K562 (cell line): ENCODE results near the gene CTRL. TPM values are rescaled to one million over a fixed set of nuclear protein-coding genes. Genes with fewer than 3 reads are reported as not detected.

ENCODE experiments used
- ATAC-seq: fragments of 200-7000 bp; cut with Tn5 transposase; 3 replicates; pipeline ENCODE4 v1.9.1; 2020; ENCODE audit warnings: moderate library complexity
- BruUV-seq: library from RNA; stranded (reverse); fragments of 400-500 nt; replicated peaks from 2 replicates; lab custom pipeline; 2021; lab: Mats Ljungman, UMichigan
- CTCF ChIA-PET: fragments of 300-600 bp; formaldehyde crosslinking; extraction: SDS; loops from one replicate; lab custom pipeline; 2021; ENCODE audit warnings: low intra/inter-chr PET ratio; lab: Yijun Ruan, JAX
- POLR2A ChIA-PET: fragments of 300-600, 350-650 bp; sonication (Branson Sonifier 250); formaldehyde crosslinking; extraction: SDS; loops from one replicate; lab custom pipeline; 2021; ENCODE audit warnings: antibody characterized with exemption, inconsistent platforms; lab: Yijun Ruan, JAX
- DNase-seq, 4 experiments: peaks; one replicate each; pipeline versions ENCODE4 v3.0.0 to v3.0.0-alpha.2; 2011 to 2018; ENCODE audit warnings: low spot score in 3 of 4, mixed read lengths in 3 of 4; ENCODE audit errors: extremely low read depth in 1 of 4
- FAIRE-seq: peaks from 2 replicates; lab custom pipeline; 2011; peaks lifted over from hg19 to GRCh38; lab: Jason Lieb, UNC
- H2AFZ ChIP-seq: 2 replicates; pipeline ENCODE4 v1.6.0; 2011; ENCODE audit warnings: low read depth, low read length, control low read depth, inconsistent platforms
- H3K27ac ChIP-seq: fragments of 200-600 bp; 3 replicates; pipeline ENCODE4 v1.8.0; 2011; ENCODE audit warnings: low read depth, mild to moderate bottlenecking, control low read depth, inconsistent platforms, low read length, moderate library complexity, mixed read lengths; ENCODE audit errors: extremely low read depth
- H3K27me3 ChIP-seq, 2 experiments: fragments of 300-600 bp in 1 of 2; 2 replicates in 1 of 2; 3 replicates in 1 of 2; pipeline versions ENCODE4 v1.6.0 to v1.8.0; 2011; ENCODE audit warnings: inconsistent platforms in 2 of 2, low read length in 2 of 2, mild to moderate bottlenecking in 1 of 2, mixed read lengths in 1 of 2, moderate library complexity in 1 of 2; ENCODE audit not compliant: control insufficient read depth in 2 of 2, insufficient read depth in 2 of 2
- H3K36me3 ChIP-seq: fragments of 300-600 bp; 3 replicates; pipeline ENCODE4 v1.8.0; 2011; ENCODE audit warnings: mild to moderate bottlenecking, low read length, inconsistent platforms; ENCODE audit not compliant: control insufficient read depth, insufficient read depth
- H3K4me1 ChIP-seq, 2 experiments: fragments of 200-600 bp in 1 of 2; replicated peaks in 1 of 2; 2 replicates in 1 of 2; 3 replicates in 1 of 2; pipeline versions ENCODE4 v1.5.1 to v1.8.0; 2011; ENCODE audit warnings: inconsistent platforms in 2 of 2, low read length in 2 of 2, mild to moderate bottlenecking in 1 of 2, mixed read lengths in 1 of 2, moderate library complexity in 1 of 2; ENCODE audit not compliant: control insufficient read depth in 2 of 2, insufficient read depth in 2 of 2
- H3K4me2 ChIP-seq: 2 replicates; pipeline ENCODE4 v1.6.1; 2011; ENCODE audit warnings: low read length, control low read depth, inconsistent platforms, mixed read lengths; ENCODE audit not compliant: insufficient read depth
- H3K4me3 ChIP-seq: fragments of 200-600 bp; sonication (generic), shearing (Covaris generic); 2 replicates; pipeline ENCODE4 v1.5.1; 2016; ENCODE audit warnings: control low read depth, inconsistent platforms
- H3K79me2 ChIP-seq: fragments of 200-600 bp; 3 replicates; pipeline ENCODE4 v1.8.0; 2011; ENCODE audit warnings: low read length, inconsistent platforms; ENCODE audit not compliant: control insufficient read depth, insufficient read depth
- H3K9ac ChIP-seq, 2 experiments: 2 replicates each; pipeline versions ENCODE4 v1.6.0 to v1.6.1; 2011; ENCODE audit warnings: low read depth in 2 of 2, low read length in 2 of 2, control low read depth in 1 of 2, inconsistent platforms in 1 of 2, mild to moderate bottlenecking in 1 of 2, mixed read lengths in 1 of 2; ENCODE audit not compliant: insufficient read depth in 1 of 2
- H3K9me1 ChIP-seq: one replicate; pipeline ENCODE4 v1.6.0; 2011; ENCODE audit warnings: inconsistent platforms, mild to moderate bottlenecking, low read length, moderate library complexity; ENCODE audit not compliant: control insufficient read depth, insufficient read depth
- H3K9me3 ChIP-seq: replicated peaks from 2 replicates; pipeline ENCODE4 v1.5.1; 2011; ENCODE audit warnings: low read depth, low read length, inconsistent platforms; ENCODE audit not compliant: control insufficient read depth, insufficient read depth
- H4K20me1 ChIP-seq: replicated peaks from 2 replicates; pipeline ENCODE4 v1.6.1; 2011; ENCODE audit warnings: low read length, inconsistent platforms, mixed read lengths; ENCODE audit not compliant: control insufficient read depth, insufficient read depth
- TAF1 ChIP-seq: IDR thresholded peaks from 2 replicates; pipeline ENCODE4 v1.6.1; 2011; ENCODE audit warnings: mild to moderate bottlenecking, low read length, moderate library complexity; ENCODE audit not compliant: insufficient read depth, control insufficient read depth, severe bottlenecking; ENCODE audit errors: extremely low read depth
- TAF15 ChIP-seq: fragments of 200-400 bp; formaldehyde crosslinking; IDR thresholded peaks from 2 replicates; pipeline ENCODE4 v1.6.1; 2017; ENCODE audit warnings: mild to moderate bottlenecking, low read depth, low read length, moderate library complexity
- ZNF133 ChIP-seq: fragments of 250-450 bp; sonication (Bioruptor Pico); IDR thresholded peaks from 2 replicates; pipeline ENCODE4 v1.4.0; 2020; ENCODE audit warnings: mild to moderate bottlenecking
- ZNF23 ChIP-seq: fragments of 250-450 bp; sonication (Bioruptor Pico); IDR thresholded peaks from 2 replicates; pipeline ENCODE4 v1.4.0; 2020; ENCODE audit warnings: mild to moderate bottlenecking
- ZNF584 ChIP-seq: fragments of 200-800 bp; sonication (Bioruptor generic); IDR thresholded peaks from 2 replicates; pipeline ENCODE4 v1.6.1; 2016; ENCODE audit warnings: low read depth, mild to moderate bottlenecking, missing genetic modification characterization, missing compliant biosample characterization
- whole genome bisulfite sequencing: fragments of 100-300 bp; shearing (Covaris generic); methylation state at CpG from one replicate; pipeline ENCODE4 v1.1.6; 2016; ENCODE audit warnings: low coverage, mixed read lengths; ENCODE audit not compliant: insufficient coverage; ENCODE audit errors: missing lambda C conversion rate; 5-methylcytosine and 5-hydroxymethylcytosine counted together
- in situ Hi-C: fragments of 300-500 bp; cut with MboI; formaldehyde crosslinking; loops from 4 replicates; pipeline ENCODE4 v1.15.0; 2018; ENCODE audit warnings: inconsistent platforms, mixed read lengths
- intact Hi-C: fragments of 100-400 bp; cut with micrococcal nuclease; formaldehyde crosslinking; loops from 2 replicates; pipeline ENCODE4 v1.14.2; 2022
- polyA plus RNA-seq, 8 experiments: library from polyadenylated mRNA; depleted of rRNA in 4 of 8; stranded (reverse) in 5 of 8; unstranded in 3 of 8; fragments of >200 nt; fragmentation: Nextera tagmentation in 2 of 8; fragmentation: Illumina TruSeq in 1 of 8; extraction: Ambion mirVana in 2 of 8; extraction: Trizol in 1 of 8; gene quantifications; 2 replicates each; pipeline versions ENCODE4 v1.2.1 to v1.2.3, GENCODE V29; 2011 to 2014; ENCODE audit warnings: inconsistent platforms in 1 of 8, missing spikeins in 1 of 8
- small RNA-seq: library from RNA; depleted of rRNA; stranded (forward); fragments of <200 nt; gene quantifications from one replicate; pipeline ENCODE3, GENCODE V24; 2014
- total RNA-seq, 7 experiments: library from RNA; depleted of rRNA in 6 of 7; stranded (reverse); fragments of >200 nt in 6 of 7; fragmentation: Illumina TruSeq in 2 of 7; extraction: Trizol in 2 of 7; gene quantifications; 2 replicates each; pipeline versions ENCODE4 v1.2.1 to v1.2.3, GENCODE V29; 2011 to 2021; ENCODE audit warnings: low replicate concordance in 1 of 7
- TF ChIP-seq, protein P1 (sequence below): sonication (generic); formaldehyde crosslinking; IDR thresholded peaks from 2 replicates; pipeline ENCODE4 v1.8.0; 2022; ENCODE audit warnings: missing genetic modification reagents, mild to moderate bottlenecking, borderline replicate concordance

CTRL gene
- total and polyA plus RNA-seq, 9 of the 15 experiments (the other 6 are each of a cell fraction or from before 2014, with no cell fraction given), result 1.4 to 5.6 (median 2.5) TPM

DNA sequence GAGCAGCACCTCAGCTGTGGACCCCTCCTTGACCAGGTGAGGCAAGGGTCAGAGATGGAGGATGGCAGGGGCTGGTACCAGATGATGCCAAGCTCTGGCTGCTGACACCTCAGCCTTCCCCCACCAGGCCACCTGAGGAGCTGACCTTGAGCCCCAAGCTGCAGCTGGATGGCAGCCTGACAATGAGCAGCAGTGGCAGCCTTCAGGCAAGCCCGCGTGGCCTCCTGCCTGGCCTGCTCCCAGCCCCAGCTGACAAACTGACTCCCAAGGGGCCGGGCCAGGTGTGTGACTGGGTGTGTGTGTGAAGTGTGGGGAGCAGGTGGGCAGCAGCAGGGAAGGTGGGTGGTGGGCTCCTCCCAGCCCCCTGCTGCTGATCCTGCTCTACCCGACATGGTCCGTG lies 51.7 kb downstream of the CTRL start:
- in situ Hi-C loops, result no loop called here
- H3K27ac ChIP-seq, result no peak overlapping the region

More for the DNA sequence above, 51.7 kb downstream of the CTRL start:
- H3K9ac ChIP-seq, result no peak overlapping the region; a peak in 1 of 4 replicates
- H3K4me2 ChIP-seq, result no peak overlapping the region
- CTCF ChIA-PET, result no interaction called here
- H3K4me1 ChIP-seq, result peaks cover 7 to 26% of the 10 kb centered on the region in 2 experiments; a peak in 3 of 5 replicates
- 95% methylated on average over 5 of the region's 5 CpGs for WGBS
- no peak overlapping the region for H3K4me3 ChIP-seq
- no peak for DNase-seq
- H4K20me1 ChIP-seq, result peaks cover 25% of the 10 kb centered on the region
- intact Hi-C loops, result loop anchor here (10.0 kb wide), 1 partner anchor 165 kb away; no protein-coding TSS in a partner anchor
- H3K79me2 ChIP-seq, result peaks cover 19% of the 10 kb centered on the region
- no peak overlapping the region for H2AFZ ChIP-seq
- no peak for FAIRE-seq
- H3K27me3 ChIP-seq, result no peaks in the 10 kb centered on the region
- no peaks in the 10 kb centered on the region for H3K9me3 ChIP-seq
- no peak for ATAC-seq
- H3K9me1 ChIP-seq, result no peaks in the 10 kb centered on the region
- BruUV-seq, result no TSS peak
- peaks cover 98% of the 10 kb centered on the region; the same call in 2 of the 3 replicates for H3K36me3 ChIP-seq
- TF ChIP-seq ZNF23 (CRISPR knock-in tag), result no peak
- no peak for TF ChIP-seq ZNF133 (CRISPR knock-in tag)
- no peak for TF ChIP-seq TAF15
- no peak for TF ChIP-seq ZNF584
- TF ChIP-seq, protein P1, sequence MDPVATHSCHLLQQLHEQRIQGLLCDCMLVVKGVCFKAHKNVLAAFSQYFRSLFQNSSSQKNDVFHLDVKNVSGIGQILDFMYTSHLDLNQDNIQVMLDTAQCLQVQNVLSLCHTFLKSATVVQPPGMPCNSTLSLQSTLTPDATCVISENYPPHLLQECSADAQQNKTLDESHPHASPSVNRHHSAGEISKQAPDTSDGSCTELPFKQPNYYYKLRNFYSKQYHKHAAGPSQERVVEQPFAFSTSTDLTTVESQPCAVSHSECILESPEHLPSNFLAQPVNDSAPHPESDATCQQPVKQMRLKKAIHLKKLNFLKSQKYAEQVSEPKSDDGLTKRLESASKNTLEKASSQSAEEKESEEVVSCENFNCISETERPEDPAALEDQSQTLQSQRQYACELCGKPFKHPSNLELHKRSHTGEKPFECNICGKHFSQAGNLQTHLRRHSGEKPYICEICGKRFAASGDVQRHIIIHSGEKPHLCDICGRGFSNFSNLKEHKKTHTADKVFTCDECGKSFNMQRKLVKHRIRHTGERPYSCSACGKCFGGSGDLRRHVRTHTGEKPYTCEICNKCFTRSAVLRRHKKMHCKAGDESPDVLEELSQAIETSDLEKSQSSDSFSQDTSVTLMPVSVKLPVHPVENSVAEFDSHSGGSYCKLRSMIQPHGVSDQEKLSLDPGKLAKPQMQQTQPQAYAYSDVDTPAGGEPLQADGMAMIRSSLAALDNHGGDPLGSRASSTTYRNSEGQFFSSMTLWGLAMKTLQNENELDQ (CRISPR knock-in tag), result no peak
- no peak for TF ChIP-seq TAF1
- POLR2A ChIA-PET, result interaction anchor here (0.6 to 1.5 kb wide), 3 partner anchors 15 to 114 kb away, joined by 3 to 5 read pairs (median 3); partner anchors contain the start of genes RANBP10 and TSNAXIP1

Small RNA genes lying within 50 kb of the gene (small RNA-seq; reads per million reads assigned to genes)
- not detected for gene NRN1L

Other genes with a start within 250 kb of the CTRL start
Only the 7 nearest of the 18 such genes appear.
- 84.6 and 102 TPM in 2 replicates for gene EDC4, start 58.8 kb downstream of the CTRL start, total RNA-seq (2014; rRNA removed)
- 59.5 and 74.0 TPM in 2 replicates for gene EDC4, start 58.8 kb downstream of the CTRL start, total RNA-seq (2014; rRNA removed; fragmentation: Illumina TruSeq; extraction: Trizol)
- gene EDC4, start 58.8 kb downstream of the CTRL start, total RNA-seq (2015; rRNA removed; fragmentation: Illumina TruSeq; extraction: Trizol), result 68.9 and 71.2 TPM in 2 replicates
- 111 and 131 TPM in 2 replicates for gene EDC4, start 58.8 kb downstream of the CTRL start, total RNA-seq (2021)
- 63.0 and 84.1 TPM in 2 replicates for gene EDC4, start 58.8 kb downstream of the CTRL start, polyA plus RNA-seq (2011; rRNA removed)
- gene EDC4, start 58.8 kb downstream of the CTRL start, polyA plus RNA-seq (2014; fragmentation: Illumina TruSeq; extraction: Trizol), result 106 and 113 TPM in 2 replicates
- gene EDC4, start 58.8 kb downstream of the CTRL start, polyA plus RNA-seq (2014; fragmentation: Nextera tagmentation; extraction: Ambion mirVana), result 1 to 10 TPM; 1.1 to 2.7 TPM
- 72.2 and 91.1 TPM in 2 replicates for gene EDC4, start 58.8 kb downstream of the CTRL start, polyA plus RNA-seq (2014; rRNA removed)
- gene NRN1L, start 47.0 kb downstream of the CTRL start, total RNA-seq (2014; rRNA removed), result 0.45 and 0.59 TPM in 2 replicates
- not detected in 2 replicates for gene NRN1L, start 47.0 kb downstream of the CTRL start, total RNA-seq (2014; rRNA removed; fragmentation: Illumina TruSeq; extraction: Trizol)
- gene NRN1L, start 47.0 kb downstream of the CTRL start, total RNA-seq (2015; rRNA removed; fragmentation: Illumina TruSeq; extraction: Trizol), result not detected in 2 replicates
- gene NRN1L, start 47.0 kb downstream of the CTRL start, total RNA-seq (2021), result 0.47 and 0.86 TPM in 2 replicates
- gene NRN1L, start 47.0 kb downstream of the CTRL start, polyA plus RNA-seq (2011; rRNA removed), result 0.22 TPM in 1 of 2 replicates, not detected in the other
- 0.47 TPM in 1 of 2 replicates, not detected in the other for gene NRN1L, start 47.0 kb downstream of the CTRL start, polyA plus RNA-seq (2014; fragmentation: Illumina TruSeq; extraction: Trizol)
- gene NRN1L, start 47.0 kb downstream of the CTRL start, polyA plus RNA-seq (2014; fragmentation: Nextera tagmentation; extraction: Ambion mirVana), result not detected
- 0.43 and 0.64 TPM in 2 replicates for gene NRN1L, start 47.0 kb downstream of the CTRL start, polyA plus RNA-seq (2014; rRNA removed)
- gene PSKH1, start 38.6 kb downstream of the CTRL start, total RNA-seq (2014; rRNA removed), result 6.7 and 6.9 TPM in 2 replicates
- gene PSKH1, start 38.6 kb downstream of the CTRL start, total RNA-seq (2014; rRNA removed; fragmentation: Illumina TruSeq; extraction: Trizol), result 3.7 and 4.6 TPM in 2 replicates
- gene PSKH1, start 38.6 kb downstream of the CTRL start, total RNA-seq (2015; rRNA removed; fragmentation: Illumina TruSeq; extraction: Trizol), result 7.7 and 9.4 TPM in 2 replicates
- 17.1 and 20.9 TPM in 2 replicates for gene PSKH1, start 38.6 kb downstream of the CTRL start, total RNA-seq (2021)
- 15.7 and 18.9 TPM in 2 replicates for gene PSKH1, start 38.6 kb downstream of the CTRL start, polyA plus RNA-seq (2011; rRNA removed)
- gene PSKH1, start 38.6 kb downstream of the CTRL start, polyA plus RNA-seq (2014; fragmentation: Illumina TruSeq; extraction: Trizol), result 11.8 and 15.4 TPM in 2 replicates
- gene PSKH1, start 38.6 kb downstream of the CTRL start, polyA plus RNA-seq (2014; fragmentation: Nextera tagmentation; extraction: Ambion mirVana), result 1 to 10 TPM in 1 of 2 experiments, under 1 TPM in 1; 0.96 to 1.0 TPM
- 10.7 and 12.1 TPM in 2 replicates for gene PSKH1, start 38.6 kb downstream of the CTRL start, polyA plus RNA-seq (2014; rRNA removed)
- gene PSMB10, start 5.0 kb upstream of the CTRL start, total RNA-seq (2014; rRNA removed), result 101 and 105 TPM in 2 replicates
- gene PSMB10, start 5.0 kb upstream of the CTRL start, total RNA-seq (2014; rRNA removed; fragmentation: Illumina TruSeq; extraction: Trizol), result 17.9 and 24.9 TPM in 2 replicates
- gene PSMB10, start 5.0 kb upstream of the CTRL start, total RNA-seq (2015; rRNA removed; fragmentation: Illumina TruSeq; extraction: Trizol), result 53.1 and 53.4 TPM in 2 replicates
- 73.0 and 73.1 TPM in 2 replicates for gene PSMB10, start 5.0 kb upstream of the CTRL start, total RNA-seq (2021)
- gene PSMB10, start 5.0 kb upstream of the CTRL start, polyA plus RNA-seq (2011; rRNA removed), result 17.3 and 21.0 TPM in 2 replicates
- gene PSMB10, start 5.0 kb upstream of the CTRL start, polyA plus RNA-seq (2014; fragmentation: Illumina TruSeq; extraction: Trizol), result 11.7 and 44.6 TPM in 2 replicates
- 10 to 100 TPM; 33.5 to 51.0 TPM for gene PSMB10, start 5.0 kb upstream of the CTRL start, polyA plus RNA-seq (2014; fragmentation: Nextera tagmentation; extraction: Ambion mirVana)
- gene PSMB10, start 5.0 kb upstream of the CTRL start, polyA plus RNA-seq (2014; rRNA removed), result 94.1 and 118 TPM in 2 replicates
- 6.8 and 9.0 TPM in 2 replicates for gene LCAT, start 12.3 kb upstream of the CTRL start, total RNA-seq (2014; rRNA removed)
- gene LCAT, start 12.3 kb upstream of the CTRL start, total RNA-seq (2014; rRNA removed; fragmentation: Illumina TruSeq; extraction: Trizol), result 3.0 and 3.2 TPM in 2 replicates
- gene LCAT, start 12.3 kb upstream of the CTRL start, total RNA-seq (2015; rRNA removed; fragmentation: Illumina TruSeq; extraction: Trizol), result 4.1 and 4.5 TPM in 2 replicates
- gene LCAT, start 12.3 kb upstream of the CTRL start, total RNA-seq (2021), result 14.2 and 21.0 TPM in 2 replicates
- gene LCAT, start 12.3 kb upstream of the CTRL start, polyA plus RNA-seq (2011; rRNA removed), result 6.7 and 14.9 TPM in 2 replicates
- gene LCAT, start 12.3 kb upstream of the CTRL start, polyA plus RNA-seq (2014; fragmentation: Illumina TruSeq; extraction: Trizol), result 5.0 and 5.6 TPM in 2 replicates
- gene LCAT, start 12.3 kb upstream of the CTRL start, polyA plus RNA-seq (2014; fragmentation: Nextera tagmentation; extraction: Ambion mirVana), result under 1 TPM; 0.46 to 0.94 TPM
- gene LCAT, start 12.3 kb upstream of the CTRL start, polyA plus RNA-seq (2014; rRNA removed), result 7.6 and 14.9 TPM in 2 replicates
- gene SLC12A4, start 36.8 kb upstream of the CTRL start, total RNA-seq (2014; rRNA removed), result 15.0 and 16.9 TPM in 2 replicates
- 9.9 and 10.0 TPM in 2 replicates for gene SLC12A4, start 36.8 kb upstream of the CTRL start, total RNA-seq (2014; rRNA removed; fragmentation: Illumina TruSeq; extraction: Trizol)
- 10.4 and 11.6 TPM in 2 replicates for gene SLC12A4, start 36.8 kb upstream of the CTRL start, total RNA-seq (2015; rRNA removed; fragmentation: Illumina TruSeq; extraction: Trizol)
- gene SLC12A4, start 36.8 kb upstream of the CTRL start, total RNA-seq (2021), result 32.8 and 43.5 TPM in 2 replicates
- 22.9 and 48.4 TPM in 2 replicates for gene SLC12A4, start 36.8 kb upstream of the CTRL start, polyA plus RNA-seq (2011; rRNA removed)
- 24.1 and 30.0 TPM in 2 replicates for gene SLC12A4, start 36.8 kb upstream of the CTRL start, polyA plus RNA-seq (2014; fragmentation: Illumina TruSeq; extraction: Trizol)
- 1 to 10 TPM in 1 of 2 experiments, under 1 TPM in 1; 0.75 to 1.8 TPM for gene SLC12A4, start 36.8 kb upstream of the CTRL start, polyA plus RNA-seq (2014; fragmentation: Nextera tagmentation; extraction: Ambion mirVana)
- gene SLC12A4, start 36.8 kb upstream of the CTRL start, polyA plus RNA-seq (2014; rRNA removed), result 25.1 and 32.7 TPM in 2 replicates
- gene DPEP3, start 48.6 kb upstream of the CTRL start, total RNA-seq (2014; rRNA removed), result not detected in 2 replicates
- gene DPEP3, start 48.6 kb upstream of the CTRL start, total RNA-seq (2014; rRNA removed; fragmentation: Illumina TruSeq; extraction: Trizol), result not detected in 2 replicates
- not detected in 2 replicates for gene DPEP3, start 48.6 kb upstream of the CTRL start, total RNA-seq (2015; rRNA removed; fragmentation: Illumina TruSeq; extraction: Trizol)
- gene DPEP3, start 48.6 kb upstream of the CTRL start, total RNA-seq (2021), result not detected in 2 replicates
- not detected in 2 replicates for gene DPEP3, start 48.6 kb upstream of the CTRL start, polyA plus RNA-seq (2011; rRNA removed)
- not detected in 2 replicates for gene DPEP3, start 48.6 kb upstream of the CTRL start, polyA plus RNA-seq (2014; fragmentation: Illumina TruSeq; extraction: Trizol)
- not detected for gene DPEP3, start 48.6 kb upstream of the CTRL start, polyA plus RNA-seq (2014; fragmentation: Nextera tagmentation; extraction: Ambion mirVana)
- not detected in 2 replicates for gene DPEP3, start 48.6 kb upstream of the CTRL start, polyA plus RNA-seq (2014; rRNA removed)